HEK293 (cell line): ENCODE data around the gene TLE6.

ENCODE experiments used
- EGR2 ChIP-seq: fragments of 450-650 bp; formaldehyde crosslinking; IDR thresholded peaks from 2 replicates; pipeline ENCODE4 v1.5.1; 2016; ENCODE audit warnings: low read depth, missing biosample characterization, missing genetic modification characterization
- FEZF1 ChIP-seq: fragments of 450-650 bp; formaldehyde crosslinking; IDR thresholded peaks from 2 replicates; pipeline ENCODE4 v1.5.1; 2016; ENCODE audit warnings: missing biosample characterization, missing genetic modification characterization
- GFI1B ChIP-seq: fragments of 450-650 bp; formaldehyde crosslinking; IDR thresholded peaks from 2 replicates; pipeline ENCODE4 v1.5.1; 2016; ENCODE audit warnings: missing biosample characterization, missing genetic modification characterization
- KLF1 ChIP-seq: fragments of 450-650 bp; formaldehyde crosslinking; IDR thresholded peaks from 2 replicates; pipeline ENCODE4 v1.5.1; 2016; ENCODE audit warnings: missing biosample characterization, missing genetic modification characterization
- PATZ1 ChIP-seq: fragments of 450-650 bp; formaldehyde crosslinking; IDR thresholded peaks from 2 replicates; pipeline ENCODE4 v1.5.1; 2016; ENCODE audit warnings: missing biosample characterization, missing genetic modification characterization
- REST ChIP-seq: fragments of 450-650 bp; formaldehyde crosslinking; IDR thresholded peaks from 2 replicates; pipeline ENCODE4 v1.5.1; 2016; ENCODE audit warnings: missing biosample characterization, missing genetic modification characterization
- SP2 ChIP-seq: fragments of 450-650 bp; formaldehyde crosslinking; IDR thresholded peaks from 2 replicates; pipeline ENCODE4 v1.5.1; 2016; ENCODE audit warnings: missing biosample characterization, missing genetic modification characterization
- SP7 ChIP-seq: fragments of 450-650 bp; formaldehyde crosslinking; IDR thresholded peaks from 2 replicates; pipeline ENCODE4 v1.5.1; 2016; ENCODE audit warnings: missing biosample characterization, missing genetic modification characterization
- TRIM28 ChIP-seq: IDR thresholded peaks from 2 replicates; pipeline ENCODE4 v1.6.1; 2011; ENCODE audit warnings: low read length, control low read depth, borderline replicate concordance
- WT1 ChIP-seq: fragments of 450-650 bp; formaldehyde crosslinking; IDR thresholded peaks from 2 replicates; pipeline ENCODE4 v1.5.1; 2016; ENCODE audit warnings: missing biosample characterization, missing genetic modification characterization
- YY2 ChIP-seq: fragments of 450-650 bp; formaldehyde crosslinking; IDR thresholded peaks from 2 replicates; pipeline ENCODE4 v1.5.1; 2016; ENCODE audit warnings: missing biosample characterization, missing genetic modification characterization
- ZBTB20 ChIP-seq: fragments of 450-650 bp; formaldehyde crosslinking; IDR thresholded peaks from 2 replicates; pipeline ENCODE4 v1.5.1; 2016; ENCODE audit warnings: missing biosample characterization, missing genetic modification characterization
- ZEB2 ChIP-seq: fragments of 450-650 bp; formaldehyde crosslinking; IDR thresholded peaks from 2 replicates; pipeline ENCODE4 v1.5.1; 2016; ENCODE audit warnings: missing biosample characterization, missing genetic modification characterization
- ZFP41 ChIP-seq: fragments of 450-650 bp; formaldehyde crosslinking; IDR thresholded peaks from 2 replicates; pipeline ENCODE4 v1.5.1; 2016; ENCODE audit warnings: missing biosample characterization, missing genetic modification characterization, borderline replicate concordance
- ZNF140 ChIP-seq: fragments of 450-650 bp; formaldehyde crosslinking; IDR thresholded peaks from 2 replicates; pipeline ENCODE4 v1.5.1; 2016; ENCODE audit warnings: missing biosample characterization, missing genetic modification characterization
- ZNF157 ChIP-seq: fragments of 450-650 bp; formaldehyde crosslinking; IDR thresholded peaks from 2 replicates; pipeline ENCODE4 v1.5.1; 2016; ENCODE audit warnings: missing biosample characterization, missing genetic modification characterization
- ZNF169 ChIP-seq: fragments of 450-650 bp; formaldehyde crosslinking; IDR thresholded peaks from 2 replicates; pipeline ENCODE4 v1.5.1; 2016; ENCODE audit warnings: missing biosample characterization, missing genetic modification characterization
- ZNF184 ChIP-seq: fragments of 450-650 bp; IDR thresholded peaks from 2 replicates; pipeline ENCODE4 v1.5.1; 2018; ENCODE audit warnings: missing biosample characterization, mild to moderate bottlenecking, missing genetic modification characterization
- ZNF19 ChIP-seq: fragments of 450-650 bp; formaldehyde crosslinking; IDR thresholded peaks from 2 replicates; pipeline ENCODE4; 2016; ENCODE audit warnings: missing biosample characterization, missing genetic modification characterization, low read depth
- ZNF335 ChIP-seq: fragments of 450-650 bp; formaldehyde crosslinking; conservative IDR thresholded peaks from 2 replicates; pipeline ENCODE4 v1.5.1; 2016; ENCODE audit warnings: missing biosample characterization, missing genetic modification characterization
- ZNF354C ChIP-seq: fragments of 450-650 bp; formaldehyde crosslinking; IDR thresholded peaks from 2 replicates; pipeline ENCODE4 v1.5.1; 2016; ENCODE audit warnings: missing biosample characterization, missing genetic modification characterization, low read depth, borderline replicate concordance
- ZNF37A ChIP-seq: fragments of 450-650 bp; IDR thresholded peaks from 2 replicates; pipeline ENCODE4 v1.5.1; 2018; ENCODE audit warnings: missing biosample characterization, missing genetic modification characterization
- ZNF394 ChIP-seq: fragments of 450-650 bp; formaldehyde crosslinking; IDR thresholded peaks from 2 replicates; pipeline ENCODE4 v1.5.1; 2016; ENCODE audit warnings: missing biosample characterization, missing genetic modification characterization, mild to moderate bottlenecking, moderate library complexity, borderline replicate concordance
- ZNF433 ChIP-seq: fragments of 450-650 bp; formaldehyde crosslinking; IDR thresholded peaks from 2 replicates; pipeline ENCODE4 v1.5.1; 2016; ENCODE audit warnings: missing biosample characterization, missing genetic modification characterization, low read depth
- ZNF544 ChIP-seq: fragments of 450-650 bp; formaldehyde crosslinking; IDR thresholded peaks from 2 replicates; pipeline ENCODE4 v1.5.0; 2017; ENCODE audit warnings: missing biosample characterization, missing genetic modification characterization
- ZNF596 ChIP-seq: fragments of 450-650 bp; IDR thresholded peaks from 2 replicates; pipeline ENCODE4 v1.5.0; 2018; ENCODE audit warnings: missing biosample characterization, mild to moderate bottlenecking, missing genetic modification characterization, moderate library complexity
- ZNF664 ChIP-seq: fragments of 450-650 bp; formaldehyde crosslinking; IDR thresholded peaks from 2 replicates; pipeline ENCODE4 v1.5.1; 2016; ENCODE audit warnings: missing biosample characterization, missing genetic modification characterization
- ZNF701 ChIP-seq: fragments of 450-650 bp; formaldehyde crosslinking; IDR thresholded peaks from 2 replicates; pipeline ENCODE4 v1.5.1; 2016; ENCODE audit warnings: missing biosample characterization, missing genetic modification characterization
- ZNF776 ChIP-seq: fragments of 450-650 bp; formaldehyde crosslinking; IDR thresholded peaks from 2 replicates; pipeline ENCODE4 v1.5.0; 2017; ENCODE audit warnings: missing biosample characterization, missing genetic modification characterization, borderline replicate concordance
- ZNF830 ChIP-seq: fragments of 450-650 bp; IDR thresholded peaks from 2 replicates; pipeline ENCODE4 v1.5.0; 2018; ENCODE audit warnings: missing biosample characterization, missing genetic modification characterization, low read depth, mild to moderate bottlenecking, moderate library complexity
- ZSCAN16 ChIP-seq: fragments of 450-650 bp; formaldehyde crosslinking; IDR thresholded peaks from 2 replicates; pipeline ENCODE4 v1.5.1; 2016; ENCODE audit warnings: missing biosample characterization, missing genetic modification characterization
- TF ChIP-seq, protein P1 (sequence below): fragments of 450-650 bp; formaldehyde crosslinking; IDR thresholded peaks from 2 replicates; pipeline ENCODE4 v1.5.1; 2016; ENCODE audit warnings: missing biosample characterization, missing genetic modification characterization
- TF ChIP-seq, protein P2 (sequence below): fragments of 450-650 bp; formaldehyde crosslinking; IDR thresholded peaks from 2 replicates; pipeline ENCODE4 v1.5.1; 2017; ENCODE audit warnings: missing biosample characterization, missing genetic modification characterization

Gene TLE6

GRCh38 chr19:2945575-2946184 is 31.7 kb upstream of the TLE6 start (continued):
- no peak for TF ChIP-seq ZBTB20
- TF ChIP-seq ZNF776: no peak
- no peak for TF ChIP-seq ZNF544 (tag by site-specific recombination)
- TF ChIP-seq GFI1B (tag by site-specific recombination): no peak
- TF ChIP-seq, protein P1, sequence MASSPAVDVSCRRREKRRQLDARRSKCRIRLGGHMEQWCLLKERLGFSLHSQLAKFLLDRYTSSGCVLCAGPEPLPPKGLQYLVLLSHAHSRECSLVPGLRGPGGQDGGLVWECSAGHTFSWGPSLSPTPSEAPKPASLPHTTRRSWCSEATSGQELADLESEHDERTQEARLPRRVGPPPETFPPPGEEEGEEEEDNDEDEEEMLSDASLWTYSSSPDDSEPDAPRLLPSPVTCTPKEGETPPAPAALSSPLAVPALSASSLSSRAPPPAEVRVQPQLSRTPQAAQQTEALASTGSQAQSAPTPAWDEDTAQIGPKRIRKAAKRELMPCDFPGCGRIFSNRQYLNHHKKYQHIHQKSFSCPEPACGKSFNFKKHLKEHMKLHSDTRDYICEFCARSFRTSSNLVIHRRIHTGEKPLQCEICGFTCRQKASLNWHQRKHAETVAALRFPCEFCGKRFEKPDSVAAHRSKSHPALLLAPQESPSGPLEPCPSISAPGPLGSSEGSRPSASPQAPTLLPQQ: no peak; the same call in 1 of the 2 replicates
- peak; percentile 10; the same call in 1 of the 2 replicates for TF ChIP-seq PATZ1 (tag by site-specific recombination)
- no peak for TF ChIP-seq ZEB2 (tag by site-specific recombination)
- TF ChIP-seq ZNF37A (tag by site-specific recombination): no peak
- no peak for TF ChIP-seq ZNF433 (tag by site-specific recombination)
- TF ChIP-seq ZSCAN16: no peak
- TF ChIP-seq, protein P2, sequence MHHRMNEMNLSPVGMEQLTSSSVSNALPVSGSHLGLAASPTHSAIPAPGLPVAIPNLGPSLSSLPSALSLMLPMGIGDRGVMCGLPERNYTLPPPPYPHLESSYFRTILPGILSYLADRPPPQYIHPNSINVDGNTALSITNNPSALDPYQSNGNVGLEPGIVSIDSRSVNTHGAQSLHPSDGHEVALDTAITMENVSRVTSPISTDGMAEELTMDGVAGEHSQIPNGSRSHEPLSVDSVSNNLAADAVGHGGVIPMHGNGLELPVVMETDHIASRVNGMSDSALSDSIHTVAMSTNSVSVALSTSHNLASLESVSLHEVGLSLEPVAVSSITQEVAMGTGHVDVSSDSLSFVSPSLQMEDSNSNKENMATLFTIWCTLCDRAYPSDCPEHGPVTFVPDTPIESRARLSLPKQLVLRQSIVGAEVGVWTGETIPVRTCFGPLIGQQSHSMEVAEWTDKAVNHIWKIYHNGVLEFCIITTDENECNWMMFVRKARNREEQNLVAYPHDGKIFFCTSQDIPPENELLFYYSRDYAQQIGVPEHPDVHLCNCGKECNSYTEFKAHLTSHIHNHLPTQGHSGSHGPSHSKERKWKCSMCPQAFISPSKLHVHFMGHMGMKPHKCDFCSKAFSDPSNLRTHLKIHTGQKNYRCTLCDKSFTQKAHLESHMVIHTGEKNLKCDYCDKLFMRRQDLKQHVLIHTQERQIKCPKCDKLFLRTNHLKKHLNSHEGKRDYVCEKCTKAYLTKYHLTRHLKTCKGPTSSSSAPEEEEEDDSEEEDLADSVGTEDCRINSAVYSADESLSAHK (tag by site-specific recombination): no peak
- no peak for TF ChIP-seq YY2 (tag by site-specific recombination)
- TF ChIP-seq ZNF19 (tag by site-specific recombination): no peak
- TF ChIP-seq KLF1 (tag by site-specific recombination): no peak
- no peak for TF ChIP-seq SP2 (tag by site-specific recombination)
- TF ChIP-seq REST (tag by site-specific recombination): 0 out of 2 replicates have a peak, but pooled peaks have one; percentile 8
- no peak for TF ChIP-seq ZNF701 (tag by site-specific recombination)
- TF ChIP-seq ZNF596 (tag by site-specific recombination): no peak
- peak; percentile 97 for TF ChIP-seq ZNF335 (tag by site-specific recombination)
- peak; percentile 94; the same call in 1 of the 2 replicates for TF ChIP-seq ZNF394
- TF ChIP-seq ZNF157: no peak
- TF ChIP-seq WT1 (tag by site-specific recombination): no peak
- no peak for TF ChIP-seq FEZF1 (tag by site-specific recombination)
- no peak for TF ChIP-seq ZFP41
- TF ChIP-seq ZNF169: no peak
- no peak for TF ChIP-seq ZNF830 (tag by site-specific recombination)
- no peak for TF ChIP-seq TRIM28
- no peak; the same call in 1 of the 2 replicates for TF ChIP-seq SP7 (tag by site-specific recombination)
- TF ChIP-seq ZNF354C (tag by site-specific recombination): no peak
- TF ChIP-seq EGR2 (tag by site-specific recombination): no peak
- no peak for TF ChIP-seq ZNF664
- no peak for TF ChIP-seq ZNF184
- no peak for TF ChIP-seq ZNF140 (tag by site-specific recombination)
